ENCODE data around the gene DYNC1H1.

DNA sequence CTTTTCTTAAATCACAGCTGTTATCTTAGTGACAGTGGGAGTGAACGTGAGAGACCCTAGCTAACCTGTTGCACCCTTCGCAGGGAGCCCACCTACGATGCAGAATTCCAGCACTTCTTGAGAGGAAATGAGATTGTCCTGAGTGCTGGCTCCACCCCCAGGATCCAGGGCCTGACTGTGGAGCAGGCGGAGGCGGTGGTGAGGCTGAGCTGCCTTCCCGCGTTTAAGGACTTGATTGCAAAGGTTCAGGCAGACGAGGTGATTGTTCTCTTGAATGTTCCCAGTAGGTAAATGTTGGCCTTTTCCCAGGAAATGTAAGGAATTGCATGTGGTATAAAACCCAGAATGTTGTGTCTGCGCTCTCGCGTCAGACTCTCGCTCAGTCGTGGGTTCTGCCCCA is 75.8 kb downstream of the DYNC1H1 start:
- TF ChIP-seq CTCF (IDR thresholded peaks at IDR 0.05): no peak
- TF ChIP-seq POLR2A (IDR thresholded peaks at IDR 0.05): no peak
